GF-D8 (cell line): ENCODE results near the gene EIF2B5.
"Not testable (repeated sequence)": the region's sequence is repeated elsewhere in the genome, so short reads cannot be mapped to it uniquely, and the experiment has no call there.

Experiments
- DNase-seq: peaks from one replicate; lab custom pipeline; 2025; lab: John Stamatoyannopoulos, UW

The EIF2B5 gene

DNA sequence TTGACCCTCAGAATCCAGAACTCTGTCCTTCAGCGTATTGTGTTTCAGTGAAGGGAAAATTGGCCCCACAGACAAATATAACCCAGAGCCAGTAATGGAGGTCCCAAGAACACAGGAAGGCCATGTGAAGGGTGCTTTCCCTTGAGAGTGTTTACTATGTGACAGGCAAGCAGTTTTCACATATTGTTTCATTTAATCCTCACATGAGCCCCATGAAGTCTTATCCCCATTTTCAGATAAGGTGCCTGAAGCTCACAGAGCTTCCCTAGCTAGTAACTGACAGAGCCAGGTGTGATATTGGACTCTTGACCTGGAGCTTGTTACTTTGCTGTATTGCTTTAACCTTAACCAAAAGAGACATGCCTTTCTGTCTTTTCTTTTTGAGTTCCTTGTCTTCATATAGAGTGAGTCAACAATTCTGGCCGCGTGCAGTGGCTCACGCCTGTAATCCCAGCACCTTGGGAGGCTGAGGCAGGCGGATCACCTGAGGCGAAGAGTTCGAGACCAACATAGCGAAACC lies 10.7 kb downstream of the EIF2B5 start:
- DNase-seq, result no peak

DNA sequence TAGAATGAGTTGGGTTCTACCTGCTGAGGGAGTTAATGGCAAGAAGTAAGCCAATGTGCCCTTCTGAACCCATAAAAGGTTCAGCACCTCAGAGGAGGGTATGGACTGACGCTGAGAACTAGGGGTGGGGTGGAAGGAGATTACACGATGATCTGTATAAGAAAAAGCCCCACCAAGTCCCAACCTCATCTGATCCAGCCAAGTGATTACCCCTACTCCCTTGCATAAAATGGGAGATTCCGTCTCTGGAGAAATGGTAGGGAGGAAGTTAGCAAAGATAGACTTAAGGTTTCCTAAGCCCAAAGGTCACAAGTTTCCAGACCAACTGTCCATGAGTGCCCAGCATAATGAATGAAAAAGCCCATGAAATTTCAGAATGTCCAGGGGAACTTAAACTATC lies 12.9 kb downstream of the EIF2B5 start:
- no peak for DNase-seq

DNA sequence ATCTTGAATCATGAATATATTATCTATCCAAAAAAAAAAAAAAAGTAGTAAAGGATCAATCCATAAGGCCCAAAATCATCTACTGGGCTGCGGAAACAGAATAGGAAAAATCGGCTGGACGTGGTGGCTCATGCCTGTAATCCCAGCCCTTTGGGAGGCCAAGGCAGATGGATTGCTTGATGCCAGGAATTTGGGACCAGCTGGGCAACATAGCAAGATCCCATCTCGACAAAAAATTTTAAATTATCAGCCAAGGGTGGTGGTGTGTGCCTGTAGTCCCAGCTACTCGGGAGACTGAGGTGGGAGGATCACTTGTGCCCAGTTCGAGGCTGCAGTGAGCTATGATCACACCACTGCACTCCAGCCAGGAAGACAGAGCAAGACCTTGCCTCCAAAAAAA lies 14.0 kb downstream of the EIF2B5 start:
- no peak for DNase-seq

DNA sequence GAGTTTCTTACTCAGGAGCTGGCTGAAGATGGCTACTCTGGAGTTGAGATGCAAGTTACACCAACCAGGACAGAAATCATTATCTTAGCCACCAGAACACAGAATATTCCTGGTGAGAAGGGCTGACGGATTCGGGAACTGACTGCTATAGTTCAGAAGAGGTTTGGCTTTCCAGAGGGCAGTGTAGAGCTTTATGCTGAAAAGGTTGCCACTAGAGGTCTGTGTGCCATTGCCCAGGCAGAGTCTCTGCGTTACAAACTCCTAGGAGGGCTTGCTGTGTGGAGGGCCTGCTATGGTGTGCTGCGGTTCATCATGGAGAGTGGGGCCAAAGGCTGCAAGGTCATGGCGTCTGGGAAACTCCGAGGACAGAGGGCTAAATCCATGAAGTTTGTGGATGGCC lies 14.6 kb downstream of the EIF2B5 start:
- not testable (repeated sequence) for DNase-seq

DNA sequence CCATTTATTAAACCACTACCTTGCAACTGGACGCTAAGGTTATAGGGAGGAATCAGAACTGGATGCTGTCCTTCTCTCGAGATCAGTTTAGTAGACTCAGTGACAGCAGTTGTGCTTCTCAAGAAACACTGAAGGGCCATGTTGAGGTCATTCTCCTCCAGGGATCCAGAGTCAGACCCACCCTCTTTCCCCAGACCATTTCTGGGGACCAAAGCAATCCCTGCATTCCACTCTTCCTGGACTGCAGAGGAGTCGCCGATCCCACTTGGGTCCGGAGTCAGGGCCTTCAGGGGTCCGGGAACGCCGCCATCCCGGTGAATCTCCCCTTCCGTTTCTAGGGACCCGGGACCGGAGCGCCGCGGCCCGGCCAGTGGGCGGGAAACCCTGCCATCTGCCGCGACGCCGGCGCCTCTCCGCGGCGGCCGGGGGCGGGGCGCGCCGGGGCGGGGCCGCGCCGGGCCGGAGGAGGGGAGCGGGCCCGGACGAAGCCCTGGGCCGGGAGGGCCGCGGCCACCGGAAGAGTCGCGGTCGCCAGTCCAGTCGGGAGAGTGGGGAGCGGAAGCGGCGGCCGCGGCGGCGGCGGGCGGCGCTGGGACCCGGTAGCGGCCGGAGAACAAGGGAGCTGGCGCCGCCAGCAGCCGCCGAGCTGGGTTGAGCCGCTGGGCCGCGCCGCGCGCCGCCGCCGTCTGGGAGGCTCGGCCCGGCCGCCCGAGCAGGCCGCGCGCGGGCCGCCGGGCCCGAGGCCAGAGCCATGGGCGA lies 19.9 kb downstream of the EIF2B5 start, which contains the start of gene DVL3:
Gene DVL3 (plus strand): TSS at position 493 of the 759 bp plus-strand sequence. CDS start 259 bp downstream, at position 752.
- DNase-seq, result no peak

DNA sequence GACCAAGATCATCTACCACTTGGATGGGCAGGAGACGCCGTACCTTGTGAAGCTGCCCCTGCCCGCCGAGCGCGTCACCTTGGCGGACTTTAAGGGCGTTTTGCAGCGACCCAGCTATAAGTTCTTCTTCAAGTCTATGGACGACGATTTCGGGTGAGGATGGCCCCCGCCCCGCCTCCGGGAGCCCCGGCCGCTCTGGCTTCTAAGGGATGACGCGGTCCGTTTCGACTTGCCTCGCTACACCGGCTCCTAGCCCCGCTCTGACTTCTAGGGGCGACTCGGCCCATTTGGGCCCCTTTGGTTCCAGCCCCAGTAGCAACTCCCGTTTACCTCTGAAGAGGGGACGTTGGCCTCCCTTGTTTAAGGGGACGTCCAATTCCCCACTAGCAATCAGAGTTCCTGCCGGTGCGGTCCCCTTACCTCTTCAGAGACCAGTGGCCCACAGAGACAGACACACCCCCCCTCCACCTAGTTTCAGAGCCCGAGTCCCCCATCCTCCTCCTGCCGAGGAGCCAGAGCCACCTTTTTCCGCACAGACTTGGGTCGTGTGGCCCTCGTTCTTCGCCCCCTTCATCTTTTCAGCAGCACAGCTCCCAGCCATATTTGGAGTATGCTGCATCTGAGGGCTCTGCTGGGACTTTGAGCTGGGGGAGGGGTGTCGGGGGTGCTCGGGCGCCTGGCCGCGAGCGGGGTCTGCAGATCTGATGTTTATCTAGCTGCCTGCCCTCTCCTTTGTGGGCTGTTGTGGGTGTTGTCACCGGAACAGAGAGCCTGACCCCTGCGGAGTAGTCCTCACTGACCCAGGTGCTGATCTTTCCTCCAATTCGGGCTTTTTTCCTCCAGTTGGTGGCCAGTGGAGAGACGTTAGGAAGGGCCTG lies 20.7 kb downstream of the EIF2B5 start:
- DNase-seq, result no peak

DNA sequence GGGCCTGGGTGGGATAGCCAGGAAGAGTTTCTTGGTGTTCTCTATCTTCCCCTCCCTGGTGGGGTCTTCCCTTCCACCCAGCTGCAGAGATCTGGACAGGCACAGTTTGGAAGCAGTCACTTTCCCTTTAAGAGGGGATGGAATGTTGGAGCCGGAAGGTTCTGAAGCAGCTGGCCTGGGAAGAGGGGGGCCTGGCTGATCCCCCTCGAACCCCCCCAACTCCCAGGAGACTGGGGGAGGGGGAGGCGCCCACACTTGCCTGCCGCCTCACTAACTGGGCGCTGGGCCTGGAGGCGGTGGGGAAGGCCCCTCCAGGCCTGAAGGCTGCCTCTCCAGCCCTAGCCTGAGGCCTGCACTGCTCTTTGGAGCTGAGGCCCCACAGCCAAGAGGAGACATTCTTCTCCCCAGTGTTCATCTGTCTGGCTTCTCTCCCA lies 21.4 kb downstream of the EIF2B5 start:
- DNase-seq, result no peak

DNA sequence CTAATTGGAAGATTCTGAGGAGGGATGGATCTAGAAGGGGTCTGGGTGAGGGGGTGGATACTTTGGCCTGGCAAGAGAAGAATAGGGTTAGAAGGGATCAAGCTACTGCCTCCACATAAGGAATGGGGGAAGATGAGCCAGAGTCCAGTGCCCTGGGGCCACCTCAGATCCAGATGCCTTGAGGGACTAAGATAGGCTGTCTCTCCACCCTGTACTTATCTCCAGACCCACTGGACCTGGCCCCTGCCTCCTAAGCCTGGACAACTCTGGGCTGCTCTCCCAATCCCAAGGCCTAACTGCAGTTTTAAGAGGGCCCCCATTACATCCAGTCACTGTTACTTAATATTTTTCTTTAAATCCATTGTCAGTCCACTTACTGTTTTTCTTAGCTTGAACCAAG lies 22.0 kb downstream of the EIF2B5 start:
- no peak for DNase-seq

DNA sequence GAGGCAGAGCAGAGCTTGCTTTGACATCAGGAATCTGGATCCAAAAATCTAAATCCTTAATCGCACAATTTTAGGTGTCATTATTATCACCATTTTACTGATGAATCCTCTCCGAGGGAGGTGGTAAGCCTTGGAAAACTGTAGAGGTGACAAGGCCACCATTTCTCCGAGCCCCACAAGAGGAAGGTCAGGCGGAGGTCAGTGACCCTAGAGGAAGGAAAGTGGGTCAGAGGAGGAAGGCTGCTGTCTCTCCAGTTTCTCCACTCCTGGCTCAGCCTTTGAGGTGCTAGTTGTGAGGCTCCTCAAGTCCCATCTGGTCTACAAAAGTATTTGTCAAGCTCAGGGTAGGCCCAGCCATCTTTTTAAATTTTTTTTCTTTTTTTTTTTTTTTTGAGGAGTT lies 23.2 kb downstream of the EIF2B5 start:
- no peak for DNase-seq

DNA sequence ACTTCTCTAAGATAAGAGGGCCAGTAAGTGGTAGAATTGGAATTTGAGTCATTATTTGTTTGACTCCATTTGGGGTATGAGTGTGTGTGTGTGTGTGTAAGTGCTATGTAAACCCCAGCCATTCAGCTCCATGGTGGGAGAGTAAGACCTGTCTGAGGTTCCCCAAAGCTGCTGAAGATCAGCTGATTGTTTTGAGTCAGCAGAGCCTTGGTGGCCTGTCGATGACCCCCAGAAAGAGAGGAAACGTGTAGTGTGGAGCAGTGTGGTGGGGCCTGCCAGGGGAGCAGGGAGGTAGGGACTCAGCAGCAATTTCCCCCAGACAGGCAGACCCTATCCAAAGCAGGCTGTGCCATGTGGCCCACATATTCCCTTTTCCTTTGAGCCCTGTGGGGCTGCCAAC lies 25.3 kb downstream of the EIF2B5 start:
- no peak for DNase-seq

DNA sequence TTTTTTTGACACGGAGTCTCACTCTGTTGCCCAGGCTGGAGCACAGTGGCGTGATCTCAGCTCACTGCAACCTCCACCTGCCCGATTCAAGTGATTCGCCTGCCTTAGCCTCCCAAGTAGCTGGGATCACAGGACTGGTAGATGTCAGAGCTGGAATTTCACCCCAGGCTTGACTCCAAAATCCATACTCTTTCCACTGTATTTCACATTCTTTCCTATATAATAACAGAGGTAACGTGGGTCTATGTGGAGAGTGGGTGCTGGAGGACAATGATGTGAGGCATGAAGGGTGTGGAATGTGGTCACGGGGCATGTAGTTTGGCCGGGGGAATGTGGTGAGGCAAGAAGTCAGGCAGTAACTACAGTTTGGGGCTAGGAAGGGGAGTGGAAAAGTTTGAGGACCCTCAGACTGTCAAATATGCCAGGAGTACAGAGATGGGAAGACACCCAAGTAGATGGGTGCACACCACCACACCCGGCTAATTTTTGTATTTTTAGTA lies 27.5 kb downstream of the EIF2B5 start:
- DNase-seq, result not testable (repeated sequence)

DNA sequence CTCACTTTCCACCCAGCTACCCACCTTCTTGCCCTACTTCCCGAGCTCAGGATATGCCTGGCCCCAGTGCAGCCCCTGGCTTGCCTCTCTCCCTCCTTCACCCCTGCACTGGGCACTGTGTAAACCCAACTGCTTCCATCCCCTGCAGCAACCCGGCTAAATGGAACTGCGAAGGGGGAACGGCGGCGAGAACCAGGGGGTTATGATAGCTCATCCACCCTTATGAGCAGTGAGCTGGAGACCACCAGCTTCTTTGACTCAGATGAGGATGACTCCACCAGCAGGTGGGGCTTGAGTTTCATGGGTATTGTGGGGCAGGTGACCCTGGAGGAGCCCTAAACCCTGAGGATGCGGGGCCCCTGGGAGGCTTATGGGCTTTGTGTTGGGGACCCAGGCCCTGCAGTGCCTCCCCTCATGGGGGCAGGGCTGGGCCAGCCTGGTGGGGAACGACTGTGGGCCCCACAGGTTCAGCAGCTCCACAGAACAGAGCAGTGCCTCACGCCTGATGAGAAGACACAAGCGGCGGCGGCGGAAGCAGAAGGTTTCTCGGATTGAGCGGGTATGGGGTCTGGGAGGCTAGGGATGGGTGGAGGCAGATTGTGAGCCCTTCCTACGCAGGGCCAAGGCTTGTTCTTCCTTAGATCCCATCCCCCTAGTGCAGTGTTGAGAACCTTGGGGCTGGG lies 29.6 kb downstream of the EIF2B5 start:
- no peak for DNase-seq

DNA sequence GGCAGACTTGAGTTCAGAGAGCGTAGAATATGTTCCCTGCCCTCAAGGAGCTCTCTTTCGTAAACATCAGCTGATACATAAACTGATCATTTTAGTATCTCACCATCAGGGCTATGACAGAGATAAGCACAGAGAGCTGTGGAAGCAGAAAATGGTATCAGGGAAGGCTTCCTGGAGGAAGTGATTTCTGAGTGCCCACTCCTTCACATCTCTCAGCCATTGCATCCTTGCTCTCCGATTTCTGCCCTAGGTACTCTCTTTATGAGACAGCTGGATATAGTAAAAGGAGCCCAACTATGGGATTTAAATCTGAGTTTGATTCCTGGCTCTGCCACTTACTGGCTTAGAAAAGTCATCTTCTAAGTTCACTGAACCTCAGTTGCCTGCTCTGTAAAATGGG lies 30.4 kb downstream of the EIF2B5 start:
- no peak for DNase-seq

DNA sequence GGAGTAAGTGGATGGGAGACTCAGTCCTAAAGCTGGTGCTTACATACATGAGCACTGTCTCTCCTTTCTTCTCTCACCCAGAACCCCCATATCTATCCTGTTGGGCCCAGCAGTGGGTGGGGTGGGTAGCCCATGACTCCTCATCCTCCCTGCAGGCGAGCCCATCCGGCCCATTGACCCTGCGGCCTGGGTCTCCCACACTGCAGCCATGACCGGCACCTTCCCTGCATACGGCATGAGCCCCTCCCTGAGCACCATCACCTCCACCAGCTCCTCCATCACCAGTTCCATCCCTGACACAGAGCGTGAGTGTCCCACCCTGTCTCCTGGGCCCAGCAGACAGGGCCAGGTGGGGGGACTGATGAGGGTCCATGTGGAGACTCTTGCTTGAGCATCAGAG lies 31.5 kb downstream of the EIF2B5 start:
- no peak for DNase-seq

DNA sequence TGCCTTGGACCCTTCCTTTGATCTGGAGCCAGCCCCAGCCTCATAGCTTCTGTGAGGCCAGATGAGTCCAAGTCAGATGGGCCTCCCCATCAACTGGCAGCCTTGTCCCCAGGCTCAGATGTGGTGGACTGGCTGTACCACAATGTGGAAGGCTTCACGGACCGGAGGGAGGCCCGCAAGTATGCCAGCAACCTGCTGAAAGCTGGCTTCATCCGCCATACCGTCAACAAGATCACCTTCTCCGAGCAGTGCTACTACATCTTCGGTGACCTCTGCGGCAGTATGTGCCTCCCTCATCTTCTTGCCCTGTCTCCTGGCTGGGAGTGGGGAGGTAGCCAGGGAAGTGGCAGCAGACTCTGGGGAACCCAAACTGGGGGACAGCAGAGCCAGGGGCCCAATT lies 32.6 kb downstream of the EIF2B5 start:
- DNase-seq, result no peak

DNA sequence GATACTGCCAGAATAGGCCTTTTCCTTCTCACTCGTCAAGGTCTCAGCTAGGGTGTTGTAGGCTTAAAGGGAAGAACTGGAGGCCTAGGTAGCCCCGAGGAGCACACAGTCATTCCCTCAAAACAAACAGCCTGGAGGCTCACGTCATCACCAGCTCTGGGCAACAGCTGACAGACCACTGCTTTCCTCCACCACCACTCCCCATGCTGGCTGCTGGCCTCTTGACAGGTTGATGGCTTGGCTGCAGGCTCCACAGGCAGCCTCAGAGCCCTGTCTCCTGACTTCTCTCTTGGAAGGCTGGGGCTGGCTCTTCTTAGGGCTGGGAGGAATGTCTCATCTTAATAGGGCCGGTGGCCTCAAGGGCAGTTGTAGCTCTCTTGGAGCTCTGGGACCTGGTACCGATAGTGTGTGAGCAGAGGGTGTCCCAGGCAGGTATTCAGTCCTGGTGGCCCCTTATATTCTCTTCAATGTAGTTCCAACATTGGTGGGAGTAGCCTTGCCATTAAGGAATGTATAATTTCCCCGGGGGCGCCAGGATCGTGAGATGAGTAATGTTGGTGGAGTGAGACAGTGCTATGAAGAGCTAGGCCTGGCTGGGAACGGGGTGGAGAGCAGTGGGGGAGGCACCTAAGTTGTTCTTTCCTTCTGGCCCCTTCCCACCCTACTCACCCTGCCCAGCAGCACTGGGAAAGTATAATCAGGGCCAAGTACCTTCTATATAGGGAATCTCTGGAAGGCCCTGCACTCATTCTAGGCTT lies 33.4 kb downstream of the EIF2B5 start:
- DNase-seq, result no peak

DNA sequence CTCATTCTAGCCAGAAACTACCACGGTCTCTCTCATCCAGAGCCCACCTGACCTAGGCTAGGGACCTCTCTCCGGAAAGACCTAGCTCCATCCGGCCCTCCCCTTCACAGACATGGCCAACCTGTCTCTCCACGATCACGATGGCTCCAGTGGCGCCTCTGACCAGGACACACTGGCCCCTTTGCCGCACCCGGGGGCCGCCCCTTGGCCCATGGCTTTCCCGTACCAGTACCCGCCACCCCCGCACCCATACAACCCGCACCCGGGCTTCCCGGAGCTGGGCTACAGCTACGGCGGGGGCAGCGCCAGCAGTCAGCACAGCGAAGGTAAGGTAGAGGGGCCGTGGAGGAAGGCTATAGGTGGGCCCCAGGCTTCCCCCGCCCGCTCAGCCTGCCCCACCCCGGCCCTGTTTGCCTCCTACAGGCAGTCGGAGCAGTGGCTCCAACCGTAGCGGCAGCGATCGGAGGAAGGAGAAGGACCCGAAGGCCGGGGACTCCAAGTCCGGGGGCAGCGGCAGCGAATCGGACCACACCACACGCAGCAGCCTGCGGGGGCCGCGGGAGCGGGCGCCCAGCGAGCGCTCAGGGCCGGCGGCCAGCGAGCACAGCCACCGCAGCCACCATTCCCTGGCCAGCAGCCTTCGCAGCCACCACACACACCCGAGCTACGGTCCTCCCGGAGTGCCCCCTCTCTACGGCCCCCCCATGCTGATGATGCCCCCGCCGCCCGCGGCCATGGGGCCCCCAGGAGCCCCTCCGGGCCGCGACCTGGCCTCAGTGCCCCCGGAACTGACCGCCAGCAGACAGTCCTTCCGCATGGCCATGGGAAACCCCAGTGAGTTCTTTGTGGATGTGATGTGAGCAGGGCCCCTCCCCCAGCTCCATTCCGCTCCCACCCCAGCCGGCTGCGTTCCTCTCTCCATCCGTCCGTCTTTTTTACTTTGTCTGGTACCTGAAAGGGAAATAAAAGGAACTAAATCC lies 35.0 kb downstream of the EIF2B5 start:
- DNase-seq, result no peak

DNA sequence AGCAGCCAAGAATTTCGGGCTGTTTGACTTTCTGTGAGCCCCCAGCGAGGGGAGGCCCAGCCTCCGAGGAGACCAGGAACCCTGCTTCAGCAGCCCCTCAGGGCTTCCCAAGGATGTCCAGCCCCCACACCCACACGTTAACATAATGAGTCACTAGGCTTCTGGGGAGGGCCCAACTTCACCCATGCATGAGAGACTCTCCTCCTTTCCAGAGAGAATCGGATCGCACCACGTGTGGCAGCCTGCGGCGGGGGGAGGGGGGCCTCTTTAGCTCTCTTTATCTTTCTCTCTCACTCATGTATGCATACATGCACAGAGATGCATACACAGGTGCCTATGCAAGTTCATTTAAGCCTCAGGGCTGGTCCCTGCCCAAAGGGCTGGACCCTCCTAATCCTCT lies 36.4 kb downstream of the EIF2B5 start:
- DNase-seq, result no peak

DNA sequence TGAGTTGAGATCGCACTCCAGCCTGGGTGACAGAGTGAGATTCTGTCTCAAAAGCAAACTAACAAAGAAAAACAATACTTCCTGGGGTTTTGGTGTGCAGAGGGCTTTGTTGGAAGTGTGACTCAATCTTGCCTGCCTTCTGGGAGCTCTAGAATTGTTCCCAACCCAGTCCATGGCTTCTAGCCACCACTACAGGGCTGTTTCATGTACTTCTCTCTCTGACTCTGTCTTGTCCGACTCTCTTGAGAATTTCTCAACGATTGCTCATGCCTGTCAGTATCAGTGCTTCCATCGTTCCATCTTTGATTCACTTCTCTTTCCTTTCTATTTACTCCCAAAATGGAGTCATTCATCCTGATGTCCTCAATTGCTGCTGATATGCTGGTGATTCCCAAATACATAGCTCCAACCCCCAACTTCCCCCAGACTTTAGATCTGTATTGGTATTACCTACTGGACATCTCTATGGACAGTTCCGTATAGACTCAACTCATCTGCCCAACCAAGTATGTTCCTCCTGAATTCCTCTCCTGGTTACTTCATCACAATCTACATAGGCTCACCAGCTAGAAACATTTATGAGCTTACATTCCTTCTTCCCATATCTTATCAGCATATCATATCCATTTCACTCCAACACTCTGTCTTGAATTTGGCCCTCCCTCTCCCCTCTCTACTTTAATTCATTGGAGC lies 37.7 kb downstream of the EIF2B5 start:
- DNase-seq, result no peak

DNA sequence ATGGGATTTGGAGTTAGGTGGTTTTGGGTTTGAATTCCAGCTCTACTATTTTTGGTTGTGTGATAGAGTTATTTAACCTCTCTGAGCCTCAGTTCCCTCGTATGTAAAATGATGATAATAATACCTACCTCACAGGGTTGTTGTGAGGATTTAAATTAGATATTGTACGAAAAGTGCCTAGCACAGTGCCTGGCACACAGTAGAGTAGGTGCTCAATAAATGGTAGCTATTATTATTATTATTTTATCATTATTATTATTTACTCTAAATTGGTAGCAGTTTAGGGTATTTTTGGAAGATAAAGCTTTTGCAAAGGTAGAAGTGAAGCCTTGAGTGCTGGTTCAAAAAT lies 38.2 kb downstream of the EIF2B5 start:
- no peak for DNase-seq
